HCT116 (cell line): ENCODE measurements around the gene PXK. TPM values are rescaled to one million over a fixed set of nuclear protein-coding genes. Genes with fewer than 3 reads are reported as not detected.

ENCODE experiments used
- ATAC-seq: fragments of 200-7000 bp; cut with Tn5 transposase; 2 replicates; pipeline ENCODE4 v1.9.1; 2020; ENCODE audit warnings: mild to moderate bottlenecking, moderate library complexity
- BruUV-seq: library from RNA; stranded (reverse); fragments of 400-500 nt; replicated peaks from 2 replicates; lab custom pipeline; 2021; lab: Mats Ljungman, UMichigan
- CTCF ChIA-PET: fragments of 300-600 bp; sonication (Branson Sonifier 250); formaldehyde crosslinking; loops from one replicate; lab custom pipeline; 2021; ENCODE audit warnings: antibody characterized with exemption; lab: Charles Lee
- POLR2A ChIA-PET: fragments of 300-600, 350-600 bp; sonication (Branson Sonifier 250); formaldehyde crosslinking; loops from one replicate; lab custom pipeline; 2021; ENCODE audit warnings: antibody characterized with exemption; lab: Charles Lee
- RAD21 ChIA-PET, 2 experiments: fragments of 300-600 bp; sonication (Branson Sonifier 250); formaldehyde crosslinking; loops; one replicate each; lab custom pipeline; 2023; ENCODE audit warnings: low total read pairs in 2 of 2; ENCODE audit not compliant: uncharacterized antibody in 2 of 2, unreplicated experiment in 2 of 2, low non-redundant PET in 1 of 2; lab: Charles Lee
- DNase-seq: peaks from one replicate; pipeline ENCODE4 v3.0.0-alpha.2; 2010; ENCODE audit warnings: low read depth, low spot score
- H2AFZ ChIP-seq: fragments of 200-600 bp; shearing (Covaris generic), sonication (generic); 2 replicates; pipeline ENCODE4 v1.6.1; 2017; ENCODE audit warnings: low read depth, mixed run types, mixed read lengths, antibody characterized with exemption, low read length; ENCODE audit not compliant: poor library complexity, severe bottlenecking
- H3K27ac ChIP-seq: 2 replicates; pipeline ENCODE4 v1.5.1; 2012; ENCODE audit warnings: low read depth, low read length
- H3K27me3 ChIP-seq: fragments of 200-600 bp; sonication (generic); 2 replicates; pipeline ENCODE4 v1.6.1; 2016; ENCODE audit warnings: mixed run types, low read length, mixed read lengths; ENCODE audit not compliant: insufficient read depth
- H3K36me3 ChIP-seq, 2 experiments: fragments of 200-500 bp in 1 of 2; fragments of 200-600 bp in 1 of 2; sonication (Bioruptor generic) in 1 of 2; sonication (generic) in 1 of 2; 2 replicates each; pipeline versions ENCODE4 v1.5.1 to v1.6.1; 2014 to 2016; ENCODE audit warnings: low read length in 2 of 2, inconsistent platforms in 1 of 2, mixed read lengths in 1 of 2, mixed run types in 1 of 2; ENCODE audit not compliant: insufficient read depth in 2 of 2, control insufficient read depth in 1 of 2
- H3K4me1 ChIP-seq, 2 experiments: fragments of 200-600 bp in 1 of 2; sonication (generic) in 1 of 2; 2 replicates each; pipeline versions ENCODE4 v1.5.1 to v1.6.1; 2012 to 2017; ENCODE audit warnings: low read length in 2 of 2, inconsistent platforms in 1 of 2, mild to moderate bottlenecking in 1 of 2, mixed read lengths in 1 of 2, mixed run types in 1 of 2, moderate library complexity in 1 of 2; ENCODE audit not compliant: insufficient read depth in 2 of 2, control insufficient read depth in 1 of 2
- H3K4me2 ChIP-seq: fragments of 200-600 bp; sonication (generic); 2 replicates; pipeline ENCODE4 v1.6.1; 2017; ENCODE audit warnings: mixed run types, low read length, mixed read lengths
- H3K4me3 ChIP-seq, 2 experiments: fragments of 200-600 bp in 1 of 2; sonication (generic) in 1 of 2; replicated peaks in 1 of 2; 2 replicates each; pipeline ENCODE4 v1.5.1; 2011 to 2016; ENCODE audit warnings: low read length in 2 of 2, control low read depth in 1 of 2, low read depth in 1 of 2, mild to moderate bottlenecking in 1 of 2, mixed read lengths in 1 of 2, mixed run types in 1 of 2
- H3K79me2 ChIP-seq: fragments of 200-600 bp; sonication (generic); 2 replicates; pipeline ENCODE4 v1.6.1; 2017; ENCODE audit warnings: mild to moderate bottlenecking, mixed run types, low read length, moderate library complexity, mixed read lengths; ENCODE audit not compliant: insufficient read depth
- H3K9ac ChIP-seq: fragments of 200-600 bp; sonication (generic); 2 replicates; pipeline ENCODE4 v1.6.1; 2016; ENCODE audit warnings: low read length, mixed read lengths
- H3K9me2 ChIP-seq: fragments of 200-600 bp; sonication (generic), shearing (Covaris generic); 2 replicates; pipeline ENCODE4 v1.6.1; 2017; ENCODE audit warnings: mixed run types, mild to moderate bottlenecking, moderate library complexity; ENCODE audit not compliant: insufficient read depth
- H3K9me3 ChIP-seq, 2 experiments: fragments of 200-500 bp in 1 of 2; fragments of 200-600 bp in 1 of 2; sonication (Bioruptor generic) in 1 of 2; sonication (generic) in 1 of 2; 2 replicates each; pipeline ENCODE4 v1.6.1; 2014 to 2017; ENCODE audit warnings: low read length in 2 of 2, mixed read lengths in 2 of 2, inconsistent platforms in 1 of 2, low read depth in 1 of 2, mild to moderate bottlenecking in 1 of 2, mixed run types in 1 of 2, moderate library complexity in 1 of 2; ENCODE audit not compliant: control insufficient read depth in 1 of 2, insufficient read depth in 1 of 2
- H4K20me1 ChIP-seq: fragments of 200-600 bp; sonication (generic), shearing (Covaris generic); 2 replicates; pipeline ENCODE4 v1.6.1; 2017; ENCODE audit warnings: mixed run types, mild to moderate bottlenecking, moderate library complexity; ENCODE audit not compliant: insufficient read depth
- EGR1 ChIP-seq: IDR thresholded peaks from 2 replicates; pipeline ENCODE4 v1.6.1; 2012; ENCODE audit warnings: low read depth
- ELF1 ChIP-seq: IDR thresholded peaks from 2 replicates; pipeline ENCODE4 v1.6.1; 2012; ENCODE audit warnings: low read depth, borderline replicate concordance
- FOSL1 ChIP-seq: IDR thresholded peaks from 2 replicates; pipeline ENCODE4 v1.6.1; 2012; ENCODE audit warnings: low read depth
- POLR2A ChIP-seq: IDR thresholded peaks from 2 replicates; pipeline ENCODE4 v1.7.0; 2011; ENCODE audit warnings: borderline replicate concordance; ENCODE audit not compliant: insufficient read depth, insufficient read length; ENCODE audit errors: extremely low read depth
- POLR2AphosphoS5 ChIP-seq: IDR thresholded peaks from 2 replicates; pipeline ENCODE4 v1.6.1; 2011; ENCODE audit warnings: mild to moderate bottlenecking, low read depth, low read length, moderate library complexity
- RAD21 ChIP-seq: IDR thresholded peaks from 2 replicates; pipeline ENCODE4 v1.6.1; 2012; ENCODE audit warnings: low read depth, mild to moderate bottlenecking
- SIN3A ChIP-seq: IDR thresholded peaks from 2 replicates; pipeline ENCODE4 v1.6.1; 2012; ENCODE audit warnings: low read depth
- SP1 ChIP-seq: IDR thresholded peaks from 2 replicates; pipeline ENCODE4 v1.6.1; 2012; ENCODE audit warnings: low read depth
- SRF ChIP-seq: IDR thresholded peaks from 2 replicates; pipeline ENCODE4 v1.6.1; 2012; ENCODE audit warnings: low read depth
- TCF7L2 ChIP-seq: IDR thresholded peaks from 2 replicates; pipeline ENCODE4 v1.7.0; 2011; ENCODE audit warnings: borderline replicate concordance, inconsistent platforms; ENCODE audit not compliant: insufficient read depth, insufficient read length; ENCODE audit errors: extremely low read depth
- YY1 ChIP-seq: IDR thresholded peaks from 2 replicates; pipeline ENCODE4 v1.6.1; 2011; ENCODE audit warnings: low read length, low read depth, moderate library complexity, mild to moderate bottlenecking; ENCODE audit not compliant: insufficient replicate concordance; ENCODE audit errors: extremely low read depth
- ZFX ChIP-seq: fragments of 450-650 bp; IDR thresholded peaks from 2 replicates; pipeline ENCODE4 v1.6.1; 2017
- intact Hi-C: fragments of 100-400 bp; cut with micrococcal nuclease; formaldehyde crosslinking; loops from 2 replicates; pipeline ENCODE4 v1.10.0; 2022
- total RNA-seq: library from RNA; stranded (reverse); gene quantifications from one replicate; pipeline ENCODE4 v1.2.1, GENCODE V29; 2021; ENCODE audit not compliant: unreplicated experiment

The PXK gene
- total RNA-seq, 1 experiment from 2014 or later: 10.2 TPM

DNA sequence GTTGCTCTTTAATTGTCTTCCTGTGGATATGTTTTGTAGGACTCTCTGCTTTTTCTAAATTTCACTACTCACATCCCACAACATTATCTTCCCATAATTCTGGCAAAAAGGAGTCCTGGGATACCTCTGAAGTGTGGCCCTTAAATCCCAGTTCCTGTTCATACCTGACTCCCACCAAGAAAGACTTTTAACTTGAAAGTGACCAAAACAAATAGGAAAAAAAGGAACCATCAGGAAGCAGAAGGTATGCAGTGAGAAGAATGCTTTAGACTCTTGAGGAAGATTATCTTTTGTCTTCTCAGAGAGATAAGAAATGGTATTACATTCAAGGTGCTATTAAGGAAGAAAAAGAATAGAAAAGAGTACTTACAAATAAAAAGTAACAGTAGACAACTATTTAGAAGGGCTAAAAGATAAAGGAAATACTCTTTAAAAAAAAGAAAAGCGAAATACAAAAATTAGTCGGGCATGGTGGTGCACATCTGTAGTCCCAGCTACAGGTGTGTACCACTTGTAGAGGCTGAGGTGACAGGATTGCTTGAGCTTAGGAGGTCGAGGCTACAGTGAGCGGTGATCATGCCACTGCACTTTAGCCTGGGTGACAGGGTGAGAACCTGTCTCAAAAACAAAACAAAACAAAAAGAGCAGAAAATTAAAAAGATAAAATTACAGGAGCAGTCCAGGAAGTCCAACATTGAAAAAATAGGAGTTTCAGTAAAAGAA, 46.8 kb downstream of the PXK start:
- Histone ChIP-seq H3K4me2 (no peak overlapping the region), H3K9me3 (no peaks in the 10 kb centered on the region), H3K27me3 (no peaks in the 10 kb centered on the region), H4K20me1 (no peaks in the 10 kb centered on the region), H2AFZ (no peak overlapping the region), H3K4me3 (no peak overlapping the region), H3K4me1 (peaks cover 5 to 13% of the 10 kb centered on the region in 2 experiments), H3K9me2 (no peaks in the 10 kb centered on the region), H3K27ac (no peak overlapping the region), H3K79me2 (no peaks in the 10 kb centered on the region), H3K9ac (no peak overlapping the region), H3K36me3 (no peaks in the 10 kb centered on the region)
- ChIA-PET POLR2A (no interaction called here), RAD21 (no interaction called here), CTCF (no interaction called here)
- BruUV-seq: no TSS peak
- intact Hi-C loops: no loop called here
- TF ChIP-seq YY1 (no peak), ZFX (no peak), ELF1 (no peak), SP1 (no peak), TCF7L2 (no peak), POLR2AphosphoS5 (no peak), EGR1 (no peak), RAD21 (no peak), POLR2A (no peak)
- TF ChIP-seq, all 23 proteins: peak for 0
- ATAC-seq (no peak), DNase-seq (no peak)

DNA sequence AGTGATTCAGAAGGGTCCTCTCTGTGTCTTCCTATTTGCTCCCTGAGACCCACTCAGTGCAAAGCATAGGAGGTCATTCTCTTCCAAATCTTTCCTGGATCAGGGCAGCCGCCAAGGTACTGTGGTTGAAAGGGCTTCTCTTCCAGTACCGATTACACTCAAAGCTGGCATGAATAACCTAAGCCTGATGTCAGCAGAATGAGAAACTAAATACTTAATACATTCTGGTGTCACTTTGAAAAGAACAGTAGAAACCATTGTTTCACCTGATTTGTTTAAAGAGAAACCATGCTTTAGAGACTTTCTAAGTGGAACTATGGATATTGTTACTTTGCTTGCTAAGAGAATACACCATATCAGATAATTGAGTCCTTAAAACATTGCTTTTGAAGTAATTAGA, 50.8 kb downstream of the PXK start:
- Histone ChIP-seq H3K9me2 (no peaks in the 10 kb centered on the region), H3K36me3 (no peaks in the 10 kb centered on the region), H3K4me3 (no peak overlapping the region), H3K4me1 (peaks cover 5 to 17% of the 10 kb centered on the region in 2 experiments), H2AFZ (no peak overlapping the region), H3K4me2 (peak overlapping the region; percentile 53), H3K27me3 (no peaks in the 10 kb centered on the region), H3K79me2 (no peaks in the 10 kb centered on the region), H4K20me1 (no peaks in the 10 kb centered on the region), H3K27ac (no peak overlapping the region), H3K9ac (peak overlapping the region; percentile 19; the same call in 1 of the 2 replicates), H3K9me3 (no peaks in the 10 kb centered on the region)
- intact Hi-C loops: no loop called here
- DNase-seq (no peak), ATAC-seq (no peak)
- RAD21 ChIA-PET: no interaction called here
- CTCF ChIA-PET: no interaction called here
- no TSS peak for BruUV-seq
- POLR2A ChIA-PET: no interaction called here
- TF ChIP-seq FOSL1 (no peak), SRF (no peak), SIN3A (no peak), YY1 (no peak)
